HG03159 (cell line): ENCODE results near the gene ACOX3.
"Not testable (repeated sequence)": the region's sequence is repeated elsewhere in the genome, so short reads cannot be mapped to it uniquely, and the experiment has no call there.

Source experiments
- ATAC-seq: cut with Tn5 transposase; IDR thresholded peaks from one replicate; pipeline ENCODE4 v1.9.1; 2021; ENCODE audit warnings: mild to moderate bottlenecking, moderate library complexity; ENCODE audit not compliant: unreplicated experiment

The ACOX3 gene

GRCh38 chr4:8390577-8390976, 49.9 kb downstream of the ACOX3 start:
- ATAC-seq, result no peak

DNA sequence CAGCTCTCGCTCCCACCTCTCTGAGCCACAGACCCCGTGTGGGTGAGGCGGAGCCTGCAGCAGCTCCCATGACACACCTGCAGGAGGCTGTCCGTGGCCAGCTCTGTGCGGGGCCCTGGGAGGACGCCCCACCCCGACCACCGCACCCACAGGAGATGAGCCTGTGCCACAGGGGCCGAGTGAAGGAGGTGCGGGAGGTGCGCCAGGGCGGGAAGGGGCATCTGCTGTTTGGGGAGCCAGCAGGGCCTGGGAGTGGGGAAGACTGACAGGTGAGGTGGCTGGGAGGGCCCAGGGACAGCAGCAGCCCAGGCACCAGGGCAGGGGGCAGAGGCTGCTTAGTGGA, 52.0 kb downstream of the ACOX3 start:
- ATAC-seq, result no peak

DNA sequence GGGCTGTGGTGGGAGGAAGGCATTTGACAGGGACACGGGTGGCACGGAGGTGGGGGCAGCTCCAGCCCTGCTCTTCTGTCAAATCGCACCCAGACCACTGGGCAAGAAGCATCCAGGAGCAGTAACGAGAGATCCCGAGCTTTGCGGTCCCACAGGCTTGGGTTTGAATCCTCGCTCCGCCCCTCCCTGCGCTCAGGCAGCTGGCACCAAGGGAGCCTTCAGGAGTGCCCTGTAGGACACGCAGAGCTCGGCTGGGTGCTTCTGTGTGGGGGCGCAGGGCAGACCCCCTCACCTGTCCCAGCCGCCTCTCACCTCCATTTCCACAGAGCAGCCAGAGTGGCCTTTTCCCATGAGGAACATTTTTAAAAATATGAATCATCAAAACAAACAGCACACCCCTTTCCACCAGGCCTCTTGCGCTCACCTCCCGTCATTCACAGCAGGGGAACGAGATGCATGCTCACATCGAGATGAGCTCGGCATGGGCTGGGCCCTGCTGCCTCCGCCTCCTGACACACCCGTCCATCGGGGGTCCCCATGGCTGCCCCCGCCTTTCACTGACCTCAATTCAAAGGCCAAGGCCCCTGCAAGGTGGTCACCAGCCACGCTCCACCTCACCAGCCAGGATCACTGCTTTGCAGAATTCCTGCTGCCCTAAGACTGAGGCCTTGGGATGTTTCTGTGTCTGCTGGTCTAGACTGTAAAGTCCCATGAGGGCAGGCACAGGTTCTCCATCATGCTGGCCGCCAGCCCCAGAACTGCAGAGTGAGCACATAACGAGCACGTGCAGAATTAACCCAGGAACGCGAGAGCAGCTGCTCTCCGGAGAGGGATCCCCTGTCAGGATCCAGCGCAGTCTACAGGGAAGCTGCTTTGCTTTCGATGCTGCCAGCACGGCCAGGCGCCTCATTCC, 52.7 kb downstream of the ACOX3 start:
- ATAC-seq, result no peak

GRCh38 chr4:8387194-8387593, 53.3 kb downstream of the ACOX3 start:
- no peak for ATAC-seq

DNA sequence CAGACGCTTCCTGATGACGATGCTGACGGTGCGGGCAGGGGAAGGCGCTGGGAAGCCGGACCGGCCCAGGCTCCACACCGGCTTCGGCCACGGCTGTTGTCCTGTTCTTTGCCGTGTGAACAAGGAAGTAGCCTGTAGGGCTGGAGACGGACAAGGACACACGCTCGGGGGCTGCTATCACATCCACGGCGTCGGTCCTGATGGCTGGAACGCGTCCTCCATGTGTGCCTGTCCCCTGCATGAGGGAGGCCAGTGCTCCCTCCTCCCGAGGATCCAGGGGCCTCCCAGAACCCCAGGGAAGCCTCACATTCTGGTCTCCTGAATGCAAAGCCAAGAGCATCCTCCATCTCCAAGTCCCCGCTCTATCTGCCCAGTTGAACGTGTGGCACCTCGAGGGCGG, 53.8 kb downstream of the ACOX3 start:
- ATAC-seq, result no peak

DNA sequence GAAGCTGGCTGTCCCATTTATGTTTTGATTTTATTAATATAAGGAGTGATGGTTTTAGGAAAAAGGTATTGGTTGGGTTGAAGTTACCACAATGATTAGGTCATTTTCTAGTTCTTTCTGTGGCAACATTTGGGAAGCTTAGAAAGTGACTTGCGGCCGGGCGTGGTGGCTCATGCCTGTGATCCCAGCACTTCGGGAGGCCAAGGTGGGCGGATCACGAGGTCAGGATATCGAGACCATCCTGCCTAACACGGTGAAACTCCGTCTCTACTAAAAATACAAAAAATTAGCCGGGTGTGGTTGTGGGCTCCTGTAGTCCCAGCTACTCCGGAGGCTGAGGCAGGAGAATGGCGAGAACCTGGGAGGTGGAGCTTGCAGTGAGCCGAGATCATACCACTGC, 54.4 kb downstream of the ACOX3 start:
- not testable (repeated sequence) for ATAC-seq

GRCh38 chr4:8385611-8386010, 54.9 kb downstream of the ACOX3 start:
- ATAC-seq, result no peak

- ATAC-seq, result no peak
Observed at GRCh38 chr4:8385106-8385505, 55.4 kb downstream of the ACOX3 start.

GRCh38 chr4:8384397-8385060, 56.0 kb downstream of the ACOX3 start:
- ATAC-seq, result no peak

DNA sequence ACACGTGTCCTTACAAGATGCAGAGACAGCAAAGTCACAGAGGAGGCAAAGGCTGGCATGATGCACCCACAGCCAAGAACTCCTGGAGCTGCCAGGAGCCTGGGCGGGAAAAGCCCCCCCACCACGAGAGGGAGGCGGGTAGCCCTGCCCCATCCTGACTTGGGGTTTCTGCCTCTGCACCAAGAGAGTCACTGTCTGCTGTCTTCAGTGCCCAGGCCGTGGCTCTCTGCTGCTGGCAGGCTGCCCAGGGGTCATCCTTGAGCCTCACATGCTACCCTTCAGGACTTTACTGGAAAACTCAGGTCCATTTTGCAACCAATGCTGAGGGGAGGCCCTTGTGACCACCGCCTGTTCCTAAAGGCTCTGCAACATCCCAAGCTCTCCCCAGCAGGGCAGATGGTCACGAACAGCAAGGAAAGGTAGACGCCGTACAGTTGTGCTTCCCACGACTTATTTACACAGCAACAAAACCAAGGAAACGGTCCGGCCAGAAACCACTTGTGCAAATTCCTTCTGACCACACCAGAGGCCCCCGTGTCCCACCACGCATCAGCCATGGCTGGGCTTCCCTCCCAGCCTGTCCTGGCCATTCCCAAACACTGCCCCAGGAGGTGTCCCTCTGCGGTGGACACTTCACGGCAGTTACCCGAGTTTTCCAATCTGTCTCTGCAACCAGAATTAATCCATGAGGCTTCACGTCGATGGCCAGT, 56.9 kb downstream of the ACOX3 start:
- no peak for ATAC-seq

DNA sequence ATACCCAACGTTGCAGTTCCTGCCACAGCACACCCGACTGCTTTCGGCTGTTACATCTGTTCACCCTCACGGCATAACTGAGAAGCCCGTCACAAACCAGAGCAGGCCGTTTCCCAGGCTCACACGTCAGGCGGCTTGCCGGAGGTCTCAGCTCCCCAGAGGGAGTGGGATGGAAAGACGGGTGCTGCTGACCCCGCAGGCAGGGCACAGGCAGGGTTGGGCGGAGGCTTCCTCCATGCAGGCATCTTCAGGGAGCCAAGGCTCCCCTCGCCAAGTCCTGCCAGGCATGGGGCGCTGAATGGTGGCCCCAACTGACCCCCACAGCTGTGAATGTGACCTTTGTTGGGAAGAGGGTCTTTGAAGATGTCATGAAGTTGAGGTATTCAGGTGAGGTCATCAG, 57.5 kb downstream of the ACOX3 start:
- no peak for ATAC-seq

- ATAC-seq, result no peak
Observed at GRCh38 chr4:8381814-8382581, 58.5 kb downstream of the ACOX3 start.

DNA sequence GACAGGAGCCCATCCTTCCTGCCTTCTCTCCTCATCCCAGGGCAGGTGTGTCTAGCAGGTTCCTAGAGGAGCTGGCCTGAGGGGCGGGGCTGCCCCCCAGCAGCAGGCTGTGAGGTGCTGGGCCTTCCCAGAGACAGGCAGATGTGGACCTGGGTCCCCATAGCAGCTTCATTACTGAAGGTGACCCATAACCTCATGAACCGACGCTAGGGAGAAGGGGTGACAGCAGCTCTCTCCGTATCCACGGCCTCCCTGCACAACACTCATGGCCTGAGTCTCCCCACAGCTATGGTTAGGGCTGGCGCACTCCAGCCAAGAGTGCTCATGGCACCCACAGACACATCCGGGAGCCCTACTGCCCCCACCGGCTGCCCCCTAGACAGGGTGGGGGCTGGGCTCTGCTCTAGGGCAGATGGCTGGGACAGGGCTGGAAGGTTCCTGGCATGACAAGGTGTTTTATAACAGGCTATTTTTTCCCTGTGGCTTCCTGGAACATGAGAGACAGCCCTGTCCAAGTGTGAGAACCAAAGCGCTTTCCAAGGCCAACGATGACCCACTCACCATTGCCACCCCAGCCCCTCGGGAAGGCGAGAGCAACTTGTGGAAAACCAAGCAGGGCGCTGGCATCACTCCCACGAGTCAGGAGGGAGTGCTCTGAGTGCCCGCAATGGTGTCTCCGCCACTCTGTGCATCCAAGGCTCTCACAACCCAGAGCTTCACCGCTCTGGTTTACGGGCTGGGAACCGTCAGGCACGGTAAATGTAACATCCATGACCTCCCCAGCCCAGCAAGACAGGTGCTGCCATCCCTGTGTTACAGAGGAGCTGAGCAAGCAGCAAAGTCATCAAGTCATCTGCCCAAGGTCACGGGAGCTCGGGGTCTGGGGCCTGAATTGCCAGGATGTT, 59.8 kb downstream of the ACOX3 start:
- no peak for ATAC-seq

- ATAC-seq, result no peak
Observed at GRCh38 chr4:8379771-8380170, 60.8 kb downstream of the ACOX3 start.

GRCh38 chr4:8379281-8379680, 61.2 kb downstream of the ACOX3 start:
- no peak for ATAC-seq

GRCh38 chr4:8378776-8379175, 61.7 kb downstream of the ACOX3 start:
- ATAC-seq, result no peak

DNA sequence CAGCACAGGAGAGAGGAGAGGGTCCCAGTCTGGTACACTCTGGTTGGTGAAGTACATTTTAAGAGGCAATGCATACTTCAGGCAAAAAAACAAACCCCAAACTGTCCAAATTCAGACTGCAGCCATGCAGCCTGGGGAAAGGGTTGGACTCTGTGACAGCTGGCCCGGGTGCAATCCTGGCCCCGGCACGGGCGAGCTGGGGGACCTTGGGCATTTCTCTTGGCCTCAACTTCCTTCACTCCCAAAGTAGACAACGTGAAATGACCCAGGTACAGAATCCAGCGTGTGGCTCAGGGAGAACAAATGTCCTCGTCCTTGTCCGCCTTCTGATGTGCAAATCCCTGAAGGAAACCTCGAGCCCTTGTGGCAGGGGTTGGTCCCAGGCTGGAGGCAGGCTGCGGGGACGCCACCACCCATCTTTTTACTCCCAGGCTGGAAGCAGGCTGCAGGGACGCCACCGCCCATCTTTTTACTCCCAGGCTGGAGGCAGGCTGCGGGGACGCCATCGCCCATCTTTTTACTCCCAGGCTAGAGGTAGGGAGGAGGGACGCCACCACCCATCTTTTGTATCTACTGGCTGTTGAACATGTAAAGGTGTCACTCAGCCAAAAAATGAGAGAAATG, 62.3 kb downstream of the ACOX3 start:
- no peak for ATAC-seq

GRCh38 chr4:8377103-8378075, 63.1 kb downstream of the ACOX3 start:
- no peak for ATAC-seq
